Memory B cell (primary cell): Measurements from ENCODE around the gene ZBTB38.
A peak's percentile ranks its signal among the peaks of the same experiment; 100 is the strongest.

Experiments used
- ATAC-seq: fragments of 150-1000 bp; cut with Tn5 transposase; 2 replicates; pipeline ENCODE4 v1.10.0; 2021; ENCODE audit warnings: low read depth, mild to moderate bottlenecking, moderate library complexity
- DNase-seq, 2 donors: peaks; one replicate each; pipeline ENCODE4 v3.0.0; 2022; ENCODE audit warnings: low spot score in 2 of 2
- H3K27ac Mint-ChIP-seq: one replicate; pipeline ENCODE4 v1.8.0; 2022; ENCODE audit warnings: mild to moderate bottlenecking, moderate library complexity, mixed read lengths
- H3K27me3 Mint-ChIP-seq: one replicate; pipeline ENCODE4 v1.8.0; 2022; ENCODE audit warnings: mixed read lengths
- H3K36me3 Mint-ChIP-seq: one replicate; pipeline ENCODE4 v1.8.0; 2022; ENCODE audit warnings: mild to moderate bottlenecking, mixed read lengths
- H3K4me1 Mint-ChIP-seq: one replicate; pipeline ENCODE4 v1.8.0; 2022; ENCODE audit warnings: mixed read lengths
- H3K4me3 Mint-ChIP-seq: one replicate; pipeline ENCODE4 v1.8.0; 2022; ENCODE audit warnings: mild to moderate bottlenecking, moderate library complexity, mixed read lengths
- H3K9me3 Mint-ChIP-seq: one replicate; pipeline ENCODE4 v1.8.0; 2022; ENCODE audit warnings: mixed read lengths

ZBTB38 gene

GRCh38 chr3:141346418-141346817 is 21.9 kb upstream of the ZBTB38 start:
- H3K36me3 Mint-ChIP-seq: peaks cover 4% of the 10 kb centered on the region
- no peak overlapping the region for H3K27ac Mint-ChIP-seq
- no peak for DNase-seq
- peaks cover 6% of the 10 kb centered on the region for H3K4me1 Mint-ChIP-seq
- H3K27me3 Mint-ChIP-seq: peaks cover 3% of the 10 kb centered on the region
- H3K9me3 Mint-ChIP-seq: no peaks in the 10 kb centered on the region
- H3K4me3 Mint-ChIP-seq: no peak overlapping the region
- ATAC-seq: no peak

- peaks cover 4% of the 10 kb centered on the region for H3K36me3 Mint-ChIP-seq
- H3K4me1 Mint-ChIP-seq: peaks cover 6% of the 10 kb centered on the region
- no peak for DNase-seq
- no peaks in the 10 kb centered on the region for H3K9me3 Mint-ChIP-seq
- H3K4me3 Mint-ChIP-seq: no peak overlapping the region
- ATAC-seq: peak; percentile 22
- H3K27ac Mint-ChIP-seq: no peak overlapping the region
- H3K27me3 Mint-ChIP-seq: no peaks in the 10 kb centered on the region
These were observed 21.5 kb upstream of the ZBTB38 start for GRCh38 chr3:141346839-141347238.

- Mint-ChIP-seq H3K9me3 (no peaks in the 10 kb centered on the region), H3K36me3 (peaks cover 4% of the 10 kb centered on the region), H3K4me3 (no peak overlapping the region), H3K27me3 (peaks cover 2% of the 10 kb centered on the region), H3K27ac (no peak overlapping the region), H3K4me1 (peaks cover 6% of the 10 kb centered on the region)
- DNase-seq (no peak), ATAC-seq (no peak)
These were observed 19.5 kb upstream of the ZBTB38 start for GRCh38 chr3:141348837-141349236.

GRCh38 chr3:141349711-141350110 is 18.6 kb upstream of the ZBTB38 start:
- Mint-ChIP-seq H3K27ac (no peak overlapping the region), H3K36me3 (peaks cover 4% of the 10 kb centered on the region), H3K9me3 (no peaks in the 10 kb centered on the region), H3K4me1 (peaks cover 6% of the 10 kb centered on the region), H3K4me3 (no peak overlapping the region), H3K27me3 (peaks cover 2% of the 10 kb centered on the region)
- ATAC-seq: no peak
- DNase-seq: no peak

GRCh38 chr3:141350666-141351065 is 17.6 kb upstream of the ZBTB38 start:
- Mint-ChIP-seq H3K27ac (no peak overlapping the region), H3K36me3 (peaks cover 4% of the 10 kb centered on the region), H3K9me3 (no peaks in the 10 kb centered on the region), H3K4me3 (no peak overlapping the region), H3K4me1 (peaks cover 6% of the 10 kb centered on the region), H3K27me3 (peaks cover 2% of the 10 kb centered on the region)
- no peak for DNase-seq
- no peak for ATAC-seq

GRCh38 chr3:141352262-141352984 is 15.9 kb upstream of the ZBTB38 start:
- ATAC-seq (no peak), DNase-seq (no peak)
- H3K4me3 Mint-ChIP-seq: no peak overlapping the region
- H3K9me3 Mint-ChIP-seq: no peaks in the 10 kb centered on the region
- no peak overlapping the region for H3K27ac Mint-ChIP-seq
- H3K36me3 Mint-ChIP-seq: peaks cover 4% of the 10 kb centered on the region
- H3K4me1 Mint-ChIP-seq: no peaks in the 10 kb centered on the region
- peaks cover 2% of the 10 kb centered on the region for H3K27me3 Mint-ChIP-seq

GRCh38 chr3:141353652-141354495 is 14.4 kb upstream of the ZBTB38 start:
- DNase-seq (no peak), ATAC-seq (no peak)
- Mint-ChIP-seq H3K36me3 (peaks cover 4% of the 10 kb centered on the region), H3K4me3 (no peak overlapping the region), H3K4me1 (no peaks in the 10 kb centered on the region), H3K27me3 (peaks cover 2% of the 10 kb centered on the region), H3K9me3 (no peaks in the 10 kb centered on the region), H3K27ac (no peak overlapping the region)

- DNase-seq (no peak), ATAC-seq (no peak)
- Mint-ChIP-seq H3K36me3 (peaks cover 2% of the 10 kb centered on the region), H3K27me3 (peaks cover 2% of the 10 kb centered on the region), H3K27ac (no peak overlapping the region), H3K9me3 (no peaks in the 10 kb centered on the region), H3K4me3 (no peak overlapping the region), H3K4me1 (no peaks in the 10 kb centered on the region)
These were observed 13.8 kb upstream of the ZBTB38 start for GRCh38 chr3:141354517-141354916.

- Mint-ChIP-seq H3K27me3 (peaks cover 2% of the 10 kb centered on the region), H3K4me3 (no peak overlapping the region), H3K9me3 (no peaks in the 10 kb centered on the region), H3K27ac (no peak overlapping the region), H3K36me3 (peaks cover 2% of the 10 kb centered on the region), H3K4me1 (no peaks in the 10 kb centered on the region)
- ATAC-seq: no peak
- DNase-seq: no peak
These were observed 13.1 kb upstream of the ZBTB38 start for GRCh38 chr3:141355242-141355641.

GRCh38 chr3:141356046-141356445 is 12.3 kb upstream of the ZBTB38 start:
- no peaks in the 10 kb centered on the region for H3K36me3 Mint-ChIP-seq
- H3K4me3 Mint-ChIP-seq: no peak overlapping the region
- DNase-seq: no peak

GRCh38 chr3:141360888-141361598 is 7.3 kb upstream of the ZBTB38 start:
- H3K27ac Mint-ChIP-seq: no peak overlapping the region

More at GRCh38 chr3:141356046-141356445, 12.3 kb upstream of the ZBTB38 start:
- peaks cover 2% of the 10 kb centered on the region for H3K27me3 Mint-ChIP-seq
- peaks cover 2% of the 10 kb centered on the region for H3K4me1 Mint-ChIP-seq
- H3K9me3 Mint-ChIP-seq: no peaks in the 10 kb centered on the region
- H3K27ac Mint-ChIP-seq: no peak overlapping the region
- no peak for ATAC-seq

GRCh38 chr3:141362736-141363135 is 5.6 kb upstream of the ZBTB38 start:
- Mint-ChIP-seq H3K27me3 (no peaks in the 10 kb centered on the region), H3K9me3 (peaks cover 2% of the 10 kb centered on the region), H3K27ac (no peak overlapping the region), H3K4me1 (peaks cover 2% of the 10 kb centered on the region), H3K36me3 (peaks cover 2% of the 10 kb centered on the region), H3K4me3 (no peak overlapping the region)
- no peak for DNase-seq
- ATAC-seq: no peak

More at GRCh38 chr3:141360888-141361598, 7.3 kb upstream of the ZBTB38 start:
- ATAC-seq: peak; percentile 69
- H3K4me3 Mint-ChIP-seq: peak overlapping the region; percentile 18
- H3K9me3 Mint-ChIP-seq: peaks cover 2% of the 10 kb centered on the region
- no peaks in the 10 kb centered on the region for H3K27me3 Mint-ChIP-seq
- H3K4me1 Mint-ChIP-seq: peaks cover 2% of the 10 kb centered on the region
- H3K36me3 Mint-ChIP-seq: peaks cover 2% of the 10 kb centered on the region
- DNase-seq: peak in 1 of 2 donors; percentile 27

- DNase-seq (no peak), ATAC-seq (no peak)
- Mint-ChIP-seq H3K27ac (no peak overlapping the region), H3K9me3 (peaks cover 2% of the 10 kb centered on the region), H3K36me3 (peaks cover 2% of the 10 kb centered on the region), H3K4me1 (peaks cover 10% of the 10 kb centered on the region), H3K4me3 (no peak overlapping the region), H3K27me3 (no peaks in the 10 kb centered on the region)
These were observed 3.1 kb upstream of the ZBTB38 start for GRCh38 chr3:141365201-141365600.
